Left ventricle myocardium inferior (tissue), 1 donor: ENCODE data around the gene ABHD13. TPM values are rescaled to one million over a fixed set of nuclear protein-coding genes. Genes with fewer than 3 reads are reported as not detected.
A peak's percentile ranks its signal among the peaks of the same experiment; 100 is the strongest.

Experiments used
- DNase-seq: peaks from one replicate; pipeline ENCODE4 v3.0.0-alpha.2; 2020
- H3K27ac ChIP-seq: fragments of 200-600 bp; replicated peaks from 2 replicates; pipeline ENCODE4 v1.8.0; 2021
- H3K27me3 ChIP-seq: fragments of 200-600 bp; 2 replicates; pipeline ENCODE4 v1.8.0; 2021; ENCODE audit warnings: low read depth
- H3K36me3 ChIP-seq: fragments of 200-600 bp; 2 replicates; pipeline ENCODE4 v1.8.0; 2021
- H3K4me1 ChIP-seq: fragments of 200-600 bp; 2 replicates; pipeline ENCODE4 v1.8.0; 2021
- H3K4me3 ChIP-seq: fragments of 200-600 bp; 2 replicates; pipeline ENCODE4 v1.8.0; 2021; ENCODE audit warnings: mild to moderate bottlenecking, moderate library complexity
- H3K9me3 ChIP-seq: fragments of 200-600 bp; replicated peaks from 2 replicates; pipeline ENCODE4 v1.8.0; 2021
- CTCF ChIP-seq: fragments of 200-600 bp; IDR thresholded peaks from 2 replicates; pipeline ENCODE4 v1.8.0; 2021; ENCODE audit warnings: antibody characterized with exemption, mild to moderate bottlenecking, borderline replicate concordance
- intact Hi-C: fragments of 100-400 bp; cut with micrococcal nuclease; formaldehyde crosslinking; loops from one replicate; pipeline ENCODE4 v1.11.0; 2022
- long read RNA-seq: library from polyadenylated mRNA; unstranded; transcript quantifications from one replicate; pipeline ENCODE4 v2.0.0, GENCODE V29; 2021
- total RNA-seq: library from RNA; stranded (reverse); fragmentation: NEBNext Ultra II Directional; extraction: Animal tissue kit (Norgen Biotek cat#: 25700); gene quantifications from one replicate; pipeline ENCODE4 v1.2.1, GENCODE V29; 2021
- donor health status: DM: no; HTN: yes; CAD: no; lungs with severe emphysema.

ABHD13 gene
- 5.1 TPM for total RNA-seq
- long read RNA-seq, full-length matches to known transcripts: 9 of 10 reads
- long read RNA-seq, partial matches to known transcripts: 0 of 10 reads
- long read RNA-seq, other reads (novel, unspliced or antisense): 1 of 10 reads

GRCh38 chr13:108218044-108218974 lies at the start of gene ABHD13:
Gene ABHD13, plus strand, starts transcription at chr13:108218392. Its CDS starts 10,827 bp downstream, at chr13:108229219.
- H3K27ac ChIP-seq: peak within 1 kb of the TSS; percentile 88
- H3K4me3 ChIP-seq: peak within 1 kb of the TSS; percentile 98
- DNase-seq: peak; percentile 89
- TF ChIP-seq CTCF: no peak
- no peaks in the 10 kb centered on the region for H3K9me3 ChIP-seq
- no peaks in the 10 kb centered on the region for H3K27me3 ChIP-seq
- intact Hi-C loops: no loop called here
- H3K4me1 ChIP-seq: peaks cover 86% of the 10 kb centered on the region
- no peaks in the 10 kb centered on the region for H3K36me3 ChIP-seq

GRCh38 chr13:108168929-108169328 lies 49.3 kb upstream of the ABHD13 start:
- intact Hi-C loops: no loop called here

GRCh38 chr13:108176685-108177274 lies 41.4 kb upstream of the ABHD13 start:
- peaks cover 33% of the 10 kb centered on the region for H3K9me3 ChIP-seq
- H3K4me1 ChIP-seq: no peaks in the 10 kb centered on the region
- H3K4me3 ChIP-seq: no peak overlapping the region
- H3K27ac ChIP-seq: no peak overlapping the region
- TF ChIP-seq CTCF: peak; percentile 38
- H3K36me3 ChIP-seq: no peaks in the 10 kb centered on the region
- no peak for DNase-seq
- intact Hi-C loops: no loop called here
- H3K27me3 ChIP-seq: no peaks in the 10 kb centered on the region

More at GRCh38 chr13:108168929-108169328, 49.3 kb upstream of the ABHD13 start:
- H3K4me1 ChIP-seq: no peaks in the 10 kb centered on the region
- no peak for DNase-seq
- no peak overlapping the region for H3K27ac ChIP-seq
- peaks cover 13% of the 10 kb centered on the region for H3K27me3 ChIP-seq
- H3K36me3 ChIP-seq: no peaks in the 10 kb centered on the region
- peaks cover 38% of the 10 kb centered on the region for H3K9me3 ChIP-seq
- TF ChIP-seq CTCF: no peak
- H3K4me3 ChIP-seq: no peak overlapping the region

GRCh38 chr13:108178078-108178477 lies 40.1 kb upstream of the ABHD13 start:
- Histone ChIP-seq H3K36me3 (no peaks in the 10 kb centered on the region), H3K4me1 (no peaks in the 10 kb centered on the region), H3K27ac (no peak overlapping the region), H3K4me3 (no peak overlapping the region), H3K27me3 (peaks cover 5% of the 10 kb centered on the region), H3K9me3 (peaks cover 21% of the 10 kb centered on the region)
- intact Hi-C loops: no loop called here
- TF ChIP-seq CTCF: no peak
- DNase-seq: no peak

GRCh38 chr13:108182652-108183051 lies 35.5 kb upstream of the ABHD13 start:
- no peaks in the 10 kb centered on the region for H3K9me3 ChIP-seq
- no peak overlapping the region for H3K4me3 ChIP-seq
- TF ChIP-seq CTCF: no peak
- intact Hi-C loops: no loop called here
- H3K27ac ChIP-seq: no peak overlapping the region
- no peaks in the 10 kb centered on the region for H3K36me3 ChIP-seq
- DNase-seq: no peak
- H3K4me1 ChIP-seq: no peaks in the 10 kb centered on the region
- H3K27me3 ChIP-seq: peaks cover 15% of the 10 kb centered on the region
